DOHH2 (cell line): ENCODE measurements around the gene TATDN2.

Source experiments
- H3F3A ChIP-seq: fragments of 200-600 bp; sonication (generic), shearing (Covaris generic); 2 replicates; pipeline ENCODE4 v1.6.0; 2016; ENCODE audit warnings: antibody characterized with exemption, mild to moderate bottlenecking; ENCODE audit not compliant: control insufficient read depth, insufficient read depth
- H3K27ac ChIP-seq: fragments of 200-600 bp; sonication (generic); 2 replicates; pipeline ENCODE4 v1.5.1; 2014; ENCODE audit warnings: low read depth, mild to moderate bottlenecking, low read length, moderate library complexity
- H3K27me3 ChIP-seq: fragments of 200-600 bp; sonication (generic); 2 replicates; pipeline ENCODE4 v1.6.1; 2014; ENCODE audit warnings: mild to moderate bottlenecking, low read length, mixed read lengths; ENCODE audit not compliant: control insufficient read depth
- H3K36me3 ChIP-seq: fragments of 200-600 bp; sonication (generic); 2 replicates; pipeline ENCODE4 v1.6.1; 2014; ENCODE audit warnings: mild to moderate bottlenecking, low read length, moderate library complexity, mixed read lengths; ENCODE audit not compliant: control insufficient read depth
- H3K4me1 ChIP-seq: fragments of 200-600 bp; sonication (generic); 2 replicates; pipeline ENCODE4 v1.6.1; 2014; ENCODE audit warnings: mild to moderate bottlenecking, low read length, mixed read lengths; ENCODE audit not compliant: control insufficient read depth
- H3K4me2 ChIP-seq: fragments of 200-600 bp; sonication (generic); 2 replicates; pipeline ENCODE4 v1.6.0; 2014; ENCODE audit warnings: mild to moderate bottlenecking, low read length, moderate library complexity
- H3K4me3 ChIP-seq: fragments of 200-600 bp; sonication (generic); 2 replicates; pipeline ENCODE4 v1.5.1; 2014; ENCODE audit warnings: mild to moderate bottlenecking, low read length, mixed read lengths
- H3K79me2 ChIP-seq: fragments of 200-600 bp; sonication (generic); 2 replicates; pipeline ENCODE4 v1.6.1; 2014; ENCODE audit warnings: mild to moderate bottlenecking, low read length, mixed read lengths; ENCODE audit not compliant: control insufficient read depth
- H3K9me2 ChIP-seq: fragments of 200-600 bp; sonication (generic); replicated peaks from 2 replicates; pipeline ENCODE4 v1.6.1; 2014; ENCODE audit warnings: mild to moderate bottlenecking, low read length, mixed read lengths; ENCODE audit not compliant: control insufficient read depth
- H3K9me3 ChIP-seq: fragments of 200-600 bp; sonication (generic); 2 replicates; pipeline ENCODE4 v1.6.1; 2014; ENCODE audit warnings: antibody characterized with exemption, low read length, mixed read lengths; ENCODE audit not compliant: control insufficient read depth, insufficient read depth
- H4K20me1 ChIP-seq: fragments of 200-600 bp; sonication (generic); 2 replicates; pipeline ENCODE4 v1.6.0; 2014; ENCODE audit warnings: low read depth, mild to moderate bottlenecking, antibody characterized with exemption, low read length, moderate library complexity; ENCODE audit not compliant: control insufficient read depth, insufficient read depth
- EZH2phosphoT487 ChIP-seq: fragments of 200-600 bp; sonication (generic); IDR thresholded peaks from 2 replicates; pipeline ENCODE4 v1.6.1; 2017; ENCODE audit warnings: borderline replicate concordance, mild to moderate bottlenecking, antibody characterized with exemption, low read length, moderate library complexity, mixed read lengths
- TF ChIP-seq, protein P1 (sequence below): fragments of 200-600 bp; sonication (generic); IDR thresholded peaks from one replicate; pipeline ENCODE4 v1.5.1; 2014; ENCODE audit warnings: antibody characterized with exemption, mild to moderate bottlenecking, low read depth, low read length; ENCODE audit not compliant: poor library complexity, severe bottlenecking

Gene TATDN2

DNA sequence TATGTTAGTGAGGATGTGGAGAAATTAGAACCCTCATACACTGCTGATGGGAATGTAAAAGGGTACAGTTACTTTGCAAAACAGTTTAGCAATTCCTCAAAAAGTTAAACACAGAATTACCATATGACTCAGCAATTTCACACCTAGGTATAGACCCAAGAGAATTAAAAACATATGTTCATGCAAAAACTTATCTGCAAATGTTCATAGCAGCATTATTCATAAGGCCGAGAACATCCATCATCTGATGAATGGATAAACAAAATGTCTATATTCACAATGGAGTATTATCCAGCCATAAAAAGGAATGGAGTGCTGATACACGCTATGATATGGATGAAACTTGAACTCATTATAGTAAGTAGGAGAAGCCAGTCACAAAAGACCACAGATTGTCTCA lies 62.3 kb downstream of the TATDN2 start:
- Histone ChIP-seq H3K79me2 (no peaks in the 10 kb centered on the region), H3K4me2 (no peak overlapping the region), H4K20me1 (0 out of 2 replicates have a peak, but pooled peaks cover 4% of the 10 kb centered on the region), H3K9me2 (no peaks in the 10 kb centered on the region), H3K9me3 (no peaks in the 10 kb centered on the region), H3K36me3 (peaks cover 72% of the 10 kb centered on the region), H3K27ac (no peak overlapping the region), H3K4me3 (no peak overlapping the region), H3K4me1 (peaks cover 3% of the 10 kb centered on the region; the same call in 1 of the 2 replicates), H3F3A (peaks cover 9% of the 10 kb centered on the region), H3K27me3 (no peaks in the 10 kb centered on the region)
- no peak for TF ChIP-seq EZH2phosphoT487
- TF ChIP-seq, protein P1, sequence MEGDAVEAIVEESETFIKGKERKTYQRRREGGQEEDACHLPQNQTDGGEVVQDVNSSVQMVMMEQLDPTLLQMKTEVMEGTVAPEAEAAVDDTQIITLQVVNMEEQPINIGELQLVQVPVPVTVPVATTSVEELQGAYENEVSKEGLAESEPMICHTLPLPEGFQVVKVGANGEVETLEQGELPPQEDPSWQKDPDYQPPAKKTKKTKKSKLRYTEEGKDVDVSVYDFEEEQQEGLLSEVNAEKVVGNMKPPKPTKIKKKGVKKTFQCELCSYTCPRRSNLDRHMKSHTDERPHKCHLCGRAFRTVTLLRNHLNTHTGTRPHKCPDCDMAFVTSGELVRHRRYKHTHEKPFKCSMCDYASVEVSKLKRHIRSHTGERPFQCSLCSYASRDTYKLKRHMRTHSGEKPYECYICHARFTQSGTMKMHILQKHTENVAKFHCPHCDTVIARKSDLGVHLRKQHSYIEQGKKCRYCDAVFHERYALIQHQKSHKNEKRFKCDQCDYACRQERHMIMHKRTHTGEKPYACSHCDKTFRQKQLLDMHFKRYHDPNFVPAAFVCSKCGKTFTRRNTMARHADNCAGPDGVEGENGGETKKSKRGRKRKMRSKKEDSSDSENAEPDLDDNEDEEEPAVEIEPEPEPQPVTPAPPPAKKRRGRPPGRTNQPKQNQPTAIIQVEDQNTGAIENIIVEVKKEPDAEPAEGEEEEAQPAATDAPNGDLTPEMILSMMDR, result no peak

DNA sequence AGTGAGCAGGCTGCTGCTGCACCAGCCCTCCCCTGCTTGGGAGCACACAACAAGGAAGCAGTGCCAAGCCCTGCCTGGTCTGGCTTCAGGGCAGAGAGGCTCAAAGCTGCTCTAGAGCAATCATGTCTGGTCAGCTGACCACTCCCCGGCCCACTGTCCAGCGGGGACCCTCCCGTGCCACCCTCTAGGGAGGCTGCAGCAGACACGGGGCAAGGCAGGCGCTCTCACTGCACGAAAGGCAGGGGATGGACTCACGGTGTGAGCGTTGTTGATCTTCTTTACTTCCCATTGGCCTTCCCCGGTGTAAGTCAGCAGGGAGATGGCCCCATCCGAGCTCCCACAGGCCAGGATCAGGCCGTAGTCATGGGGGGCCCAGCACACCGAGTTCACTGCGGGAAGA lies 63.5 kb downstream of the TATDN2 start:
- Histone ChIP-seq H3F3A (peaks cover 4% of the 10 kb centered on the region), H3K79me2 (no peaks in the 10 kb centered on the region), H4K20me1 (0 out of 2 replicates have a peak, but pooled peaks cover 4% of the 10 kb centered on the region), H3K9me3 (no peaks in the 10 kb centered on the region), H3K4me2 (no peak overlapping the region), H3K4me3 (no peak overlapping the region), H3K4me1 (peaks cover 3% of the 10 kb centered on the region; the same call in 1 of the 2 replicates), H3K27ac (no peak overlapping the region), H3K36me3 (peaks cover 73% of the 10 kb centered on the region), H3K27me3 (no peaks in the 10 kb centered on the region), H3K9me2 (no peaks in the 10 kb centered on the region)
- TF ChIP-seq EZH2phosphoT487, result no peak
- TF ChIP-seq, protein P1, result no peak

DNA sequence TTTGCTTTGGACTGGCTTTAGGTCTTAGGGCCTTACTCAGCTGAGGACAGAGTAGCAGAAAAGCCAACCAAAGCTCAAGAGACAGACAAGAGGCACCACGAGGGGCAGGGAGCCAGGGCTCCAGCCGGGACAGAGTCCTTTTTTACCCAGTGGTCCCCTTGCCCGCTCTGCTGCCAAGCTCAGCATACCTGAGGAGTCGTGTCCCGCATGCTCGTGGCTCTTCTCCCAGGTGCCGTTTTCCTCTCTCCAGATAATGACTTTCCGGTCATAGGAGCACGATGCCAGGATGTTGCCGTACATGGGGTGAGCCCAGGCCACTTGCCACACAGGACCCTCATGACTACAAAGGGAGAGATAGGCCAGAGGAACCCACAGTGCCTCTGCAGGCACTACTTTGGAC lies 64.1 kb downstream of the TATDN2 start:
- Histone ChIP-seq H3K27ac (no peak overlapping the region), H4K20me1 (0 out of 2 replicates have a peak, but pooled peaks cover 4% of the 10 kb centered on the region), H3K79me2 (peaks cover under 1% of the 10 kb centered on the region), H3K36me3 (peaks cover 78% of the 10 kb centered on the region), H3K4me2 (no peak overlapping the region), H3F3A (peaks cover 4% of the 10 kb centered on the region), H3K4me1 (peaks cover under 1% of the 10 kb centered on the region; the same call in 1 of the 2 replicates), H3K4me3 (no peak overlapping the region), H3K9me2 (no peaks in the 10 kb centered on the region), H3K9me3 (no peaks in the 10 kb centered on the region), H3K27me3 (no peaks in the 10 kb centered on the region)
- TF ChIP-seq, protein P1, result no peak
- no peak for TF ChIP-seq EZH2phosphoT487
